ENCODE data around the gene ANO10.
A peak's percentile ranks its signal among the peaks of the same experiment; 100 is the strongest.
"Not testable (repeated sequence)": the region's sequence is repeated elsewhere in the genome, so short reads cannot be mapped to it uniquely, and the experiment has no call there.

ANO10 gene

DNA sequence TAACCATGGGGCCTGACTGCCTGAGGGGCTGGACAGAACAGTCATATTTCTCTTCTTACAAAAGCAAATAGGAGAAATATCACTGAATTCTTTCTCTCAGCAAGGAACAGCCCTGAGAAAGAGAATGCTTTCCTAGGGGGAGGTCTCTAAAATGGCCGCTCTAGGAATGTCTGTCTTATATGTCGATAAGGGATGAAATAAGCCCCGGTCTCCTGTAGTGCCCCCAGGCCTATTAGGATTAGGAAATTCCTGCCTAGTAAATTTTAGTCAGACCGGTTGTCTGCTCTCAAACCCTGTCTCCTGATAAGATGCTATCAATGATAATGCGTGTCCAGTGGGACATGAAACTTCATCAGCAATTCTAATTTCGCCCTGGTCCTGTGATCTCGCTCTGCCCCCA lies 103.3 kb downstream of the ANO10 start:
- DNase-seq, ATAC-seq: not testable (repeated sequence)

DNA sequence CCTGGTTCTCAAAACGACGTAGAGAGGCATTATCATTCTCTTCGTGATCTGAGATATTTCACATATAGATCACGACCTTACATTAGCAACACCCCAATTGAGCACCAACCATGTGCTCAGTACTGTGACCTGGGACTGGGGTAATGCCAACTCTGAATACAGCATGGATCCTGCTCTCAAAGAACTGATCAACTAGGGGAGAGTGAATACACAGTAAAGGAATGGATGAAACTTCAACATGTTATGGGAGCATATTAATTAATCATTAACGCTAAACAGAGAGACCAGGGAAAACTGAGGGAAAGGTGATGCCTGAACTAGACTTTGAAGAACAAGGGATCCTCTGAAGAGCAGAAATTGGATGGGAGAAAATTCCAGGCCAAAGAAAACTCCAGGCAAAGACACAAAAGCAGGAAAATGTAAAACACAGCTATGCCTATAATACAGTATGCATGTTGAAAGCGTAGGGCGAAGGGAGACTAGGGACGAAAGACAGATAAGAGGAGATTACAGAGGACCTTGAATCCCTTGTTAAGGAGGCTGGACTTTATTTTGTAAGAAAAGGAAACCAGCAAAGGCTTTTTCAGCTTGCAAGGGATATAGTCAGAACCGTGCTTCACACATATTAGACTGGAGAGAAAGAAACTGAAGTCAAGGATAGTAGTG lies 105.7 kb downstream of the ANO10 start:
- ATAC-seq (no peak), DNase-seq (no peak)

DNA sequence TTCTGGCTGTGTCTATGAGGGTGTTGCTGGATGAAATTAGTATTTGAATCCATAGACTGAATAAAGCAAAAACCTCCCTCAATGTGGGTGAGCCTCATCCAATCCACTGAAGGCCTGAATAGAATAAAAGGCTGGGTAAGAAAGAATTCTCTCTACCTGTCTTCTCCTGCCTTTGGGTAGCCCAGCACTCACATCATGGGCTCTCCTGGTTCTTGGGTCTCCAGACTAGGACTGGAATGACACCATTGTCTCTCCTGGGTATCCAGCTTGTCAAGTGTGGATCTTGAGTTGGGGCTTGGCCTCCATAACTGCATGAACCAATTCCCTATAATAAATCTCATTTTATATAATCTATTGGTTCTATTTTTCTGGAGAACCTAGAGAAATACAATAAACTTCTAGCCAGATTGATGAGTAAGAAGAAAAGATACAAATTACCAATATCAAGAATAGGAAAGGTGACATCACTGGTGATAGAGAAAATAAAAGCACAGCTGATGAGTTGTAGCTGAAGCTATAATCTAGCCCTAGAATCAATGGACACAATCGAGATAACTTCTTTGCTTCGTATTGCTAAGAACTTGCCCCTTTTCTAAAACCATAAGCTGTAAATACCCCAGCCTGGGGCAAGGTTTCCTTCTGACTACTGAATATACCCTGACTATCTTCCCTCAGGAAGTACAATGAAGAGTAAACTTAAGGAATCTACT lies 106.4 kb downstream of the ANO10 start:
- ATAC-seq: no peak
- DNase-seq: no peak

DNA sequence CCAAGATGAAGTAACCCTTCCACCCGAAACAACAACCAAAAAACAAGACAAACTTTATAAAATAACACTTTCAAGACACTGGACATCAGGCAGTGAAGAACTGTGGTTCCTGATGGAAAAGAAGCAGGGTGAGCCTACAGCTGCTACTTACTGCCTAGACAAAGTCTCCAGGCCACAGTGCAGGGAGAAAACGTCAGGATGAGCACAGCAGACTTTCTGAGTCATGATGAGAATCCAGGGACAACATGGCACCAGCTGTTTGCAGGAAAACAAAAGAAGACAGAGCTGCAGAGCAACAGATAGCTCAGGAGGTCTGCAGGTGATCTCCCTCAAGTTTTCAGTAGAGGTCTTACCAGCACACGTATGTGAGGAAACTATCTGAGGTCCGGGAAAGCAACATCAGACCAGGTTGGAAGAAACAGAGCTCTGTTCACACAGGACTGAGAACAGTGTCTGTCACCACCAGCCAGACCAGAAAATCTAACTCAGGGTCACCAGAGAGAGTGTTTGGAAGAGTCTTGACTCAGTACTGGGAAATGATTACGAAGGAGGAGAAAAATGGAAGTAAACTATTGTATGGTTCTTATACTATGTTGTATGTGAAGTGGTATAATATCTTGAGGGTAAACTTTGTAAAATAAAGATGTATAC lies 108.9 kb downstream of the ANO10 start:
- DNase-seq (no peak), ATAC-seq (no peak)

DNA sequence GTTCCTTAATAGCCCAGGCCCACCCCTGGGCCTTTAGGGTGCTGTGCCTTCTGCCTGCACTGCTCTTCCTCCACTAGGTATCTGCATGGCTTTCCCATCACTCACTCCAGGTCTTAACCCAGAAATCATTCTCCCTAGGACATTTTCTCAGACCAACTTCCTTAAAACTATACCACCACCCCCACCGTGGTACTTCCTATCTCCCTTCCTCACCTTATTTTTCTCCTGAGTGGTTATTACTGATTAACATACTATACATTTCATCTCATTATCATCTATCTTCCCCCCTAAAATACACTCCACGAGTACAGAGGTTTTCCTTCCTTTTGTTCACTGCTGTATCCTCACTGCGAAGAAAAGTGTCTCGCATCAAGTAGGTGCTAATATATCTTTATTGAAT lies 115.2 kb downstream of the ANO10 start:
- ATAC-seq (no peak), DNase-seq (no peak)

DNA sequence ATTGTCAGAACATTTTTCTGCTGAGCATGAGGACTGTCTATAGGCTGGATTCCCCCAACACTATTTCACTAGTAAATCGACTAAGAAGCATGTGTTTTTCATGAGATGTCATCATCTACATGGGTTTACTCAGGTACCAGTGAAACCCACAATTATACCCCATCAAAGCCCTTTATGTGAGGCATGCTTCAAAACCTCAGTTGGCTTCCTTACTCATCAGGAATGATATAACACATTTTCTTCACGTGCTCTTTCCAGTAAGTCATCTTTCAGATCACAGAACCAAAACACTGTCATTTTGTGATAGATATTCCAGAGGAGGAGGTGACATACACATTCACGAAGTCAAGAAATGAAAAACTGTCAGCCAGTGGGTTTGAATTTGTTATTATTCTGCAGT lies 116.5 kb downstream of the ANO10 start:
- ATAC-seq (peak; percentile 91), DNase-seq (no peak)

DNA sequence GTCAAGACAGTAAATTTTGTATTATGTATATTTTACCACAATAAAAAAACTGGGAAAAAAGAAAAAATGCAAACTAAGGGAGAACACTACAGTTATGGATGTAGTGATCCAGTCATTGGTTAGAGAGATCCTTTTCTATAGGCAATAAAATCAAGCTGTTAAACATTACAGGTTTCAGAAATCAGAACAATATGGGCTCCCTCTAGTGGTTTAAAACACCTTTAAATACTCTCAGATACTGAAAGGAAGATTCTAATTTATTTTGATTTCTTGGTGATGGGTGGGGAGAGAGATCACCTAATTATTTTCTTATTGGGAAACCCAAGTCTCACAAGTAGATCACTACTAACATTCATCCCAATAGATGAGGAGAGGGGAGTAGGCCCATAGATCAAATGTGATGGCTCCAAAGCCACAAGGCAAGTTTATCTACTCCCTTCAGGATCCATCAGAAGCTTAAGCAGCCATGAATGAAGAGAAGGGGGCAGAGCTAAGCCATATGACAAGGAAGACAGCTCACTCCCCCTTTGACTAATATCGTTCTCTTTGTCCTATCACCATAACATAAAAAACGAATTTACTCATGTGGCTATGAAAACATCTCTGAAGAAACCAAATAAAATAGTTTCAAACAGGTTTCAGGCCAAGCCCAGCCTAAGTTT lies 118.6 kb downstream of the ANO10 start:
- DNase-seq (no peak), ATAC-seq (no peak)

DNA sequence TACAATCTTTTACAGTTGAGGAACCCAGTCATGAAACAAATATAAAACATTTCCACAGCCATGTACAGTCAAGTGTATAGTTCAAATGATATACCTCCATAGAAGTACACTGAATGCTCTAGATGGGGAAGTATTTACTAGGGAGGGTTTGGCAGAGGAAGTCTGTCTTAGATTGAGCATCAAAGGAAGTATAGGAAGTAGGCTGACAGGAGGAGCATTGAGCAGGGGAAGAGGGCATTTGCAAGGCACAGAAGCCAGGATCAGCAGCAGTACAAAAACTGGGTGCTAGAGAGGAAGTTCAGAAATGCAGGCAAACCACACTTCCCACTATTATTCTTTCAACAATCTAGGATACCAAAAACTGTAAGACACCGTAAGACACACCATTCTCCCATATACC lies 122.6 kb downstream of the ANO10 start:
- no peak for DNase-seq
- no peak for ATAC-seq

DNA sequence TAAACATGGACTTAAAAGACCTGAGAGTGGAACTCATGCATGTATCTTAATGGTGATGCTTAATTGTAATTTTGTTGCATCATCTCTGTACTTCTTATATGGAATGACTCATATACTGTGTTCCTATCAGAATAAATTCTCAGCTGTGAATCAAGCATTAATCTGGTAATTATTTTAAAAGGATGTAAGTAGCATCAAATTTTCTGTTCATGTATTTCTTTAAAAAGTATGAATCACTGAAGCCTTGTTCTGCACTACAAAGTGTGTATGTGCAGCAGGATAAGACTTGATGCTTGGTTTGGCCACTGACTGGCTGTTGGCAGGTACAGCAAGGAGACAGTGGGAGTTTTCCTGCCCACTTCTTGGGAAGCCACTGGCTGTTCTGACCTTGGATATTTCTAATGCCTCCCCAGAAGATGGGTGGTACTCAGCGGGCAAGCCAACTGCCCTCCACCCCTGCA lies 123.9 kb downstream of the ANO10 start:
- ATAC-seq: peak; percentile 80
- DNase-seq: no peak

DNA sequence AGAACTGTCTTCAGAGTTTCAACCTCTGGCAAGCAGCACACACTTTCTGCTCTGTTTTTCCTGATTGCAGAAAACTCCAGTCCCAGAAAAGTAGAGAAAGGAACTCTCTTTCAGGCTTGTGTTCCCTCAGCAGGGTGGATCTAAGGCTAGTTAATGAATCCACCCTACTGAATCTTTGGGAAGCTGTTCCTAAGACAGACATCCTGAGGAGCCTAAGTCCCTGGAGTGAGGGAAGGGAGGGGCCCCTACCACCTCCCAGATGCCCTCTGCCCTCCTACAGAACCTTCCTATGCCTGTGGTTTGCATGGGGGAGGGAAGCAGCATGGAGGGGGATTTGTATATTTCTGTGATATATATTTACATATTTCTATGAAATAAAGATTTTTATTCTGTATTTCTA lies 124.4 kb downstream of the ANO10 start:
- no peak for ATAC-seq
- DNase-seq: no peak

DNA sequence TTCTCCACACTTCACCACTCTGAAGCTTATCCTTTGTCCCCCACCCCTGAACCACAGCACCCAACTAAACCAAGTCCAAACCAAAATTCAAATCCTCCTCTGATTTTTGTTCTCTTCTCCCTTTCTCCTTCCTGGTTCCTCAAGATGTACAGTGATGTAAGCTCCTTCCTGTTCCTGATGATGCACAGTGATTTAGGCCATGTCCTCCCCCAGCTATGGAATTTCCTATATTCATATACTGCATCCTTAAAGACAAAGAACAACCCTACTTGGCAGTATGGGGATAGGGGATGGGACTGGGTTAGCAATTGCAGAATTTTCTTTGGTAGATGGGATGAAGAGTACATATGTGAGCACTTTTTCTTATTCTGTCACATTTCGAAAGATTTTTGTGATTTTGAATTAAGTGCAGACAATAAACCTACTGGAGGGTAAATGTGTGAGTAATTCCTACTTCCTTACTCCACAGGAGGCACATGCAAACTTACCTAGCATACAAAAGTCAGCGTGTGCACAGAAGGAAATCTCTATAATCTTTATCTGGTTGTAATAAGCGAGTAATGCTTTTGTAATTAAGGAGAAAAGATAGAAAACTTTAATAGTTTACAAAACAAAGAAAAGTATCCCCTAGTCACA lies 125.0 kb downstream of the ANO10 start:
- DNase-seq: no peak
- no peak for ATAC-seq

DNA sequence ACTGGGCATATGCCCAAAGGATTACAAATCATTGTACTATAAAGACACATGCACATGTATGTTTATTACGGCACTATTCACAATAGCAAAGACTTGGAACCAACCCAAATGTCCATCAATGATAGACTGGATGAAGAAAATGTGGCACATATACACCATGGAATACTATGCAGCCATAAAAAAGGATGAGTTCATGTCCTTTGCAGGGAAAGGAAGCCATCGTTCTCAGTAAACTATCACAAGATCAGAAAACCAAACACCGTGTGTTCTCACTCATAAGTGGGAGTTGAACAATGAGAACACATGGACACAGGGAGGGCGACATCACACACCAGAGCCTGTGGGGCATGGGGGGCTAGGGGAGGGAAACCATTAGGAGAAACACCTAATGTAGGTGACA lies 128.9 kb downstream of the ANO10 start:
- DNase-seq, ATAC-seq: not testable (repeated sequence)

DNA sequence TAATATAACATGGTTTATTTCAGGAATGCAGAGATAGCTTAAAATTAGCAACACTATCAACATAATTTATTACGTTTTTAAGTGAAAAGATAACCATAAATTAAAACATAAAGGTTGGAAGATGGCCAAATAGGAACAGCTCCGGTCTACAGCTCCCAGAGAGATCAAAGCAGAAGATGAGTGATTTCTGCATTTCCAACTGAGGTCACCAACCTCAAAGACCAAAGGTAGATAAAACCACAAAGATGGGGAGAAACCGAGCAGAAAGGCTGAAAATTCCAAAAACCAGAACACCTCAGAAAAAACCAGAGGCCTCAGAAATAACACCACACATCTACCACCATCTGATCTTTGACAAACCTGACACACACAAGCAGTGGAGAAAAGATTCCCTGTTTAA lies 130.0 kb downstream of the ANO10 start:
- ATAC-seq: peak; percentile 46

DNA sequence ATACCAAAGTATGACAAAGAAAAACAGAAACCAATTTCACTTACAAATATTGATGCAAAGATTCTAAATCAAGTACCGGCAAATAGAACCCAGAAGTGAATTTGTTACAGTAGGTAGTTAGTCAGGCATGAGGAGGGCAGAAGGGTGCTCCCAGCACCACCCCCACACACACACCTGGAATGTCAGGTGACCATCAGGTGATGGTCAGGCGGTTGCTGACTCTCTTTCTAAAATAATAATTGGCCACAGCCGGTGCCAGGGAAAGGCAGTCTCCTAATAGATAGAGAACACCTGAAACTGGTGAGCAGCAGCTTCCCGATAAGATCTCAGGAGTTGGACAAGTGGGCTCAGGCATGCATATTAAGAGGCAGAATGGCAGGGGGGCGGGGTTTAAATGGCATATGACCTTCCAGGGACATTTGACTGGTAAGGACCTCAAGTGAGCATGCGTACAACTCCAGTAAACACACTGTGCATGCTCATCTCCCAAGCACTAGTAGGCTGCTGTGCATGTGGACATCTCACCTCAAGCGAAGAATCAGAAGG lies 131.1 kb downstream of the ANO10 start:
- ATAC-seq (no peak), DNase-seq (no peak)

More for the DNA sequence above, 130.0 kb downstream of the ANO10 start:
- DNase-seq: not testable (repeated sequence)

DNA sequence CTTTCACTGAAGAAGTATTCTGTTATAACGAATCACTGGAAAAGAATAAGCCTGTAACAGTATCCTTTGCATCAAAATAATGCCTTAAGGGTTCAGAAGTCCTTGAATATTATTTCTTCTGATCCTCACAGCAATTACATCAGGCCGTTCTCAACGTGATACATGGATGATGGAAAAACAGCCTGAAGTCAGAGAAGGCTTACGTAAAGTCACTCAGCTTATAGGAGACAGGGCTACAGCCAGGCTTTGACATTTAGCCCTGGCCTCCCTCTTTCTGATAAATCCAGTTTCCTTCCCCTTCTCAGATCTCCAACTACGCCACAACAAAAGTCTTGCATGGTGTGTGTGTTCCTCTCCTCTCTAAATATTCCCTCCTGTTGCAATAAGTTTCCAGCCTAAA lies 131.9 kb downstream of the ANO10 start:
- ATAC-seq (no peak), DNase-seq (no peak)

DNA sequence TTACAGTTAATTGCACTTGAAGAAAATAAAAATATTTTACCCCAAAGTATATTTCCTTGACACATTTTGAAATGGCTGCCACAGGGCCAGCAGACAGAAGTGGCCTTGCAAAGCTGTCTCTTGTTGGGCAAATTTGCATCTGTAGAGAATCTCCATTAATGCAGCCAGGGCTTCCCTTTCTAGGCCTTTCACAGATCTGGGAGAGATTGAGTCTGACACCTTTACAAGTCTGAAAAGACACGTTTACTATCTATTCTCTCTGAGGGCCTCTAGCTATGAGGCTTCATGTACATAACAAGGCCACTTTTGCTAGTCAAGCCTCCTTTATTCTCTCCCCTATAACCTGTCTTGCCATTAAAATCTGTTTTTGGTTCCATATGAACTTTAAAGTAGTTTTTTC lies 135.9 kb downstream of the ANO10 start:
- DNase-seq (no peak), ATAC-seq (no peak)

DNA sequence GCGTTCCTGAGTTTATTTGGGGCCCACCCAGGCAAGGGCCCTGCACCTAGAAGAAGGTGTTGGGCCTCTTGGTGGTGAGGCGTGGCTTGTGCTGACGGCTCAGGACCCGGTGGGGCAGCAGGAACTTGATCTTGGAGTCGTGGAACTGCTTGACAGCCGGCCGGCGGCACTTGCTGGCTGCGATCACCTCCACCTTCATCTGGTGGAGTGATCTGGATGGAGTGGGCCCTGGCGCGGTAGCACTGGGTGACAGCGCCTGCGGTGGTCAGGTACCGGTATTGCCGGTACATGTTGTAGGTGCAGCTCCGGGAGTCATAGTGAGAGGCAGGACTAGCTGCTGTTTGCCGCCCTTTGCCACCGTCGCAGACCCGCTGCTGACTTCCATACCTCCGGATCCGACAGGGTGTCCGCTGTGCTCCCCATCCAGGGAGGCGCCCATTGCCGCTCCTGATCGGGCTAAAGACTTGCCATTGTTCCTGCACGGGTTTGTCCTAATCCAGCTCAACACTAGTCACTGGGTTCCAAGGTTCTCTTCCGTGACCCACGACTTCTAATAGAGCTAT lies 136.8 kb downstream of the ANO10 start:
- DNase-seq (no peak), ATAC-seq (no peak)

DNA sequence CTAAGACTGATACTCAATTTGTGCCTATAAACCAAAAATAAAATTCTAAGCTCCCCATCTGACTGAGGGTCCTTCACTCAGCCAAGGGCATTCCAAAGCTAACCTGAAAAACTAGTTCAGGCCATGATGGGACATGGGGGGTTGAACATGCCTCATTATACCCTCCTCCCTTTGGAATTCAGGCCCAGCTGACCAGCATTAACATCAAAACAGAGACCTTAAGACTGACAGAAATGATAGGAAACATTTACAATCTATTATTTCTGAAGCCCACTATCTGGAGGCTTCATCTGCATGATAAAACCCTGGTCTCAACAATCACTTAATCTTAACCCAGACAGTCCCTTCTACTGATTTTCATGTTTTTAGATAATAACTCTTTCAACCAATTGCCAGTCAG lies 140.4 kb downstream of the ANO10 start:
- no peak for DNase-seq
- ATAC-seq: no peak

DNA sequence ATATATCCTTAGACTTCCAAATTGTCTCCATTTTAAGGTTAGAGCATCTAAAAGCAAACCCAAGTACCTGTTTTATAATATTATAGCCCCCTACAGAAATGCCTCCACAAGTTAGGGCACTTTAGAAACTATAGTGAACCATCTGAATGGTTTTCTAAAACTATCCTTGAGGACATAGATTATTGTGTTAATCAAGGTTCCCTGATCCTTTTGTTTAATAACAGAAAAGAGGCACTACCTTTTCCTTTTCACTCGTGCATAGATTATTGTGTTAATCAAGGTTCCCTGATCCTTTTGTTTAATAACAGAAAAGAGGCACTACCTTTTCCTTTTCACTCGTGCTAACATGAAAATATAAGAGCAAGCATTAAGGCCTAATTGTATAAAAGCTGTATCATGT lies 143.0 kb downstream of the ANO10 start:
- not testable (repeated sequence) for DNase-seq, ATAC-seq

DNA sequence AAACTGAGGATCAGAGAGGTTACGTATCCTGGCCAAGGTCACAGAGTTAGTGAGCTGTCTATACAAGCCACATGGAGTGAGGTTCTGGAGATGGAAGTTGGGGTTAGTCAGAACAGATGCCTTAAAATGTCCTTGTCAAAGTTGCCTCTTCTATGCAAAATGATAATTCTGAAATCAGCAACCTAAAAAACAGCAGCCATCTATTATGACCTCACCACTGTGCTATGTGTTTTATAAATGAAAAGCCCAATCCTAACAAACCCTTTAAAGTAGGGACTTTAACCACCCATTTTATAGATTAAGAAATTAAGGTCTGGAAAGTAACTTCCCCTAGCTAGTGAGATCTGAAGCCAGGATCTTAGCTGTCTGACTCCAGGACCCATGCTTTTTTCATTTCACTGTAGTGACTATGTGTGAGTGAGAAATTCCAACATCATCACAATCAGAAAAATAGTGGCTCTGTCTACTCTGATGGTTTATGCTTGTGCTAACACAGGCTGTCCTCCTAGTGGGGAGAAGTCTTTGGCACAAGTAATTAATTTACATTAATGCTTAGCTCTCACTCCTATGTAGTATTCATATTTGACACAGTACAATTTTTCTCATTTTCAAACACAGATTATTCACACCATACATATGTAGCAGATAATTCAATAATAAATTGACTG lies 143.6 kb downstream of the ANO10 start:
- ATAC-seq (no peak), DNase-seq (no peak)

DNA sequence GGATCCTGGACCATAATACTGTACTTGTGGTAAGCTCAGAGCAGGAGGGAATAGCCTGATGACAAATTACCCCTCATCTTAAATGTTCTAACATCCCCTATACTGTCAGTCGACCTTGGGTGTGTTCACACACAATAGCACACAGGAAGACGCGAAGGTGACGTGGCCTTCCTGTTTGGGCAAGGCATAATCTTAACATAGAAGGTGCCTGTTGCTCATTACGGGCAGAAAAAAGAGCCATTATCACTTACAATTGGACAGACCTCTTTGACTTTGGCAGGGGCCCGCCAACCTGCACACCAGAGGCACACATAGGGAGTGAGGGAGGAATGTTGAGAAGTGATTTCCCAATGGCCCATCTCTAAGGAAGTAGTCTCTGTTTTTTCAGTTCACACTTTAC lies 144.2 kb downstream of the ANO10 start:
- ATAC-seq (peak; percentile 92), DNase-seq (peak; percentile 49)
